ENCODE data around the gene KCNMB4. TPM values are rescaled to one million over a fixed set of nuclear protein-coding genes. Genes with fewer than 3 reads are reported as not detected.

The KCNMB4 gene
- total RNA-seq, 1 donor from 2014 or later, result 1.6 TPM

Other genes with a start within 250 kb of the KCNMB4 start
- 85.9 and 112 TPM in 2 replicates for gene CNOT2, start 122.9 kb upstream of the KCNMB4 start, total RNA-seq

All from myocyte (in vitro differentiated cells).